ENCODE results near the gene THOC1.
A peak's percentile ranks its signal among the peaks of the same experiment; 100 is the strongest.

THOC1 gene

GRCh38 chr18:275486-275885 is 7.6 kb upstream of the THOC1 start:
- DNase-seq (ENCODE audit: low read depth), result no peak

- no peak for DNase-seq (ENCODE audit: low read depth)
These were observed 6.5 kb upstream of the THOC1 start for GRCh38 chr18:274313-274712.

- DNase-seq (ENCODE audit: low read depth), result no peak
These were observed 5.7 kb upstream of the THOC1 start for GRCh38 chr18:273525-273924.

- DNase-seq (ENCODE audit: low read depth), result no peak
These were observed 4.8 kb upstream of the THOC1 start for GRCh38 chr18:272650-273049.

GRCh38 chr18:269480-270095 is 1.7 kb upstream of the THOC1 start:
- no peak for DNase-seq (ENCODE audit: low read depth)

DNA sequence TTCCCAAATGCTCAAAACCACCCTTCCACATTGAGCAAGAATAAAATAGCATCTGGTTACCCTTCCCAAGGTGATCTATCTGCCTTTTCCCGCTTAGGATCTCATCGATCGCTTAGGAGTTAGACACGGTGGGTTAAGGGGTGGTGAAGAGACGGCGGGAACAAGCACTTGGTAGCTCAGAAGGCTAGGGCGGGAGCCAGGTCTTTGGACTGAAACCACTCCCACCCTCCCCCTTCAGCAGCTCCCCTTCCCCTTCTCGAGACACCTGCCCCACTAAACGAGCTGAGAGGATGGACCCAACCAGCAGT is 513 bp downstream of the THOC1 start:
- no peak for DNase-seq (ENCODE audit: low read depth)

DNA sequence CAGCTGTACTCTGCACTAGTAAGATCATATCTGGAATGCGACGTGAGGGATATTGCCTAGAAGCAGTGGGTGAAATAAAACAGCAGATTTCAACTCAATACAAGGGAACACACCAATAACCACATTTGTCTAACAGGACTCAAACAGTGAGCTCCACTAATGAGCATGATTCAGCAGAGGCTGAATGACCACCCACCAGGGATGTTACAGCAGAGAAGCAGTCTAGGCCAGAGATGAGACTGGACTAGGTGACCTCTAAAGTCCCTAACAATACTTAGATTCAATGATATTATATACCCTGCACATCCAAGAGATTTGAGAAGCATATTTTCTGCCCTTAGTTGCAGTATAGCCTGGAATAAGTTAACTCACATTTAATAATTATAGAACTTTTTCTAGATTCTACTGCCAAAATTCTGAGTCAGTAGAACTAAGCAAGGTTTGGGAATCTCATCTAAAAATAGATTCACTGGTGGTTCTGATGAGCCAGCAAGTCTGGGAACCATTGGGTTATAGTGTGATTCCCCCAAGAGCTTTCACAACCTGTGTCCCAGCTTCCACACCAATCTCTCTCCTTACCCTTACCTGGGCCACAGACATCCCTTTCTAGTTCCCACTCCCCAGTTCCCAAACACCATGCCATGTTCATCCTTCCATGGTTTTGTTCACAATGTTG is 6.3 kb downstream of the THOC1 start:
- DNase-seq (ENCODE audit: low read depth), result peak; percentile 21

GRCh38 chr18:260547-260946 is 7.3 kb downstream of the THOC1 start:
- DNase-seq (ENCODE audit: low read depth), result no peak

- no peak for DNase-seq (ENCODE audit: low read depth)
These were observed 12.7 kb downstream of the THOC1 start for GRCh38 chr18:255171-255570.

- DNase-seq (ENCODE audit: low read depth), result no peak
These were observed 14.7 kb downstream of the THOC1 start for GRCh38 chr18:253121-253520.

- no peak for DNase-seq (ENCODE audit: low read depth)
These were observed 16.3 kb downstream of the THOC1 start for GRCh38 chr18:251572-251971.

- no peak for DNase-seq (ENCODE audit: low read depth)
These were observed 17.2 kb downstream of the THOC1 start for GRCh38 chr18:250685-251084.

- no peak for DNase-seq (ENCODE audit: low read depth)
These were observed 19.8 kb downstream of the THOC1 start for GRCh38 chr18:248053-248452.

- DNase-seq (ENCODE audit: low read depth), result no peak
These were observed 22.5 kb downstream of the THOC1 start for GRCh38 chr18:245282-245847.

- no peak for DNase-seq (ENCODE audit: low read depth)
These were observed 27.7 kb downstream of the THOC1 start for GRCh38 chr18:240175-240574.

DNA sequence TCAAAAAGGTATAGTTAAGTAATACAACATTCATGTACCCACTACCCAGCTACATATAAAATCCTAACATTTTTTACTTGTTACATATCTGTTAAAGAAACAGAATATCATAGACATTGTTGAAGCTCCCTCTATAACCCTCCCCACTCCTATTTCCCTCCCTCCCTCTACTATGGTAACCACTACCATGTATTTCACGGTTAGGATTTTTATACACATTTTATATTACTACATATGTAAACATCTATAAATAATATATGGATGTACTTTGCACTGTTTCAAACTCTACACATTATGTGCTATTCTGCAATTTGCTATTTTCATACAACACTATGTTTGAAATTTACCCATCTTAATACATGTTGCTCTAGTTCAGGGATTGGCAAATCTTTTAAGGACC is 36.3 kb downstream of the THOC1 start:
- DNase-seq (ENCODE audit: low read depth), result no peak

GRCh38 chr18:228586-228985 is 39.3 kb downstream of the THOC1 start:
- no peak for DNase-seq (ENCODE audit: low read depth)

DNA sequence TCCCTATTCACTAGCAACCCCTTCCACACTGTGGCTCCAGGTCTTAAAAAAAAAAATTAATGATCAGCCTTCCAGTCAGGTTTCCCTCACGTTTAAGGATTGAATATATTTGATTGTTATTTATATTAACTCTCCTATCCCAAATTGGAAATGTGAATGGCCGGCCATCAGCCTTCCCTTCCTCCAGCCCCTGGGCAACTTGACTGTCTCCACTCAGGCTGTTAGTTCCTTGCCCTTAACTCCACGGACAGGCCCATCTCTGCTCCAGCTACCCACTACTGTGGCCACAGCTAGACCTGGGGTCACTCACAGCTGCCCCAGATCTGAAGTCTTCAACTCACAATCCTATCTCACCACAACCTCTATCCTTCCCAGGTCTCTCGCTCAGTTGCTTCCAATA is 39.9 kb downstream of the THOC1 start:
- no peak for DNase-seq (ENCODE audit: low read depth)

DNA sequence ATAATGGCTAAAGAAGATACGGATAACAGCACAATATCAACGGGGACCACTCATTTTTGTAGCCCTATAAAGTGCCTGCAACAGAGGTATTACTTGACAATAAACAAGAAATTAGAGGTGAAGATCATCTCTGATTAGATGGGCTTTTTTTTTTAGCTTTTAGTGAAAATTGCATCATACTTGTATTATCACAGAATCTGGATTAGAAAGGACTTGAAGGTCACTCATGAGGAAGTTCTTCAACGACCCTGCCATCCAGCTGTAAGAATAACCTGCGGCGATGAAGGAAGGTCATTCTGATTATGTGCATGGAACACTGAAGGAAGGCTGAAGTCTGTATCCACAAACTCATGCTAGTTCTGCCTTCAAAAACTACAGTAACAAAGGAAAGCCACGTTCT is 40.5 kb downstream of the THOC1 start:
- DNase-seq (ENCODE audit: low read depth), result no peak

- DNase-seq (ENCODE audit: low read depth), result no peak
These were observed 42.1 kb downstream of the THOC1 start for GRCh38 chr18:225745-226144.

GRCh38 chr18:220708-221107 is 47.1 kb downstream of the THOC1 start:
- DNase-seq (ENCODE audit: low read depth), result no peak

DNA sequence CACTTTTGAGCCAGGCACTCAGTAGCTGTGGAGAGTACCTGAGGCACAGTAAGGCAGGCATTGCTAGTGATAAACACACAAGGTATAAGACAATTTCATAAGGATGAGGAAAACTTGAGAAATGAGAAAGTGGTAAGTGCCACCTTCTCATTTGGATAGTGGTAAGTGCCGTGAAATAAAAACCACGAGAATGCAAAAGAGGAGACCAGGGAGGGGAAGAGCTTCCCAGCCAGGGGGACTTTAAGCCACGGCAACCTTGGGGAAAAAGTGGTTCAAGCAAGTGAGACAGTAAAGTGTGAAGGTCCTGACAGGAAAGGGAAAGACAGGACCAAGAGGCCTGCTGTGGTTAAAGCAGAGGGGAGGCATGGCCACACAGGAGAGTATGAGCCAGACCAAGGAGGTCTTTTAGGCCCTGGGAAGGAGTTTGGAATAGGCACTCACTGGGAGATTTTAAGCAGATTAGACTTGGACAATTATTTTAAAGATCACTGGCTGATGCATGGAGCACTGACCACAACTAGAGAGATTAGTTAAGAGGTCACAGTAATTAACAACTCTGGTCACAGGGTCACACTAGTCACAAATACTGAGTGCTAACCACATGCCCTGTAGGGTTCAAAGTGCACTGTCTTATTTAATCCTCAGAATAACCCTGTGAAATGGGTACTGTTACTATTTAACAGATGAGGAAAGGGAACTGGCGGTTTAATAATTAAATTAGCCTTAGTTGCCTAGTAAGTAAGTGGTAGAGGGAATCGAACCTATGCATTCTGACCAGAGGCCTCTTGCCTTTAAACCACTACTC is 50.1 kb downstream of the THOC1 start:
- DNase-seq (ENCODE audit: low read depth), result no peak

DNA sequence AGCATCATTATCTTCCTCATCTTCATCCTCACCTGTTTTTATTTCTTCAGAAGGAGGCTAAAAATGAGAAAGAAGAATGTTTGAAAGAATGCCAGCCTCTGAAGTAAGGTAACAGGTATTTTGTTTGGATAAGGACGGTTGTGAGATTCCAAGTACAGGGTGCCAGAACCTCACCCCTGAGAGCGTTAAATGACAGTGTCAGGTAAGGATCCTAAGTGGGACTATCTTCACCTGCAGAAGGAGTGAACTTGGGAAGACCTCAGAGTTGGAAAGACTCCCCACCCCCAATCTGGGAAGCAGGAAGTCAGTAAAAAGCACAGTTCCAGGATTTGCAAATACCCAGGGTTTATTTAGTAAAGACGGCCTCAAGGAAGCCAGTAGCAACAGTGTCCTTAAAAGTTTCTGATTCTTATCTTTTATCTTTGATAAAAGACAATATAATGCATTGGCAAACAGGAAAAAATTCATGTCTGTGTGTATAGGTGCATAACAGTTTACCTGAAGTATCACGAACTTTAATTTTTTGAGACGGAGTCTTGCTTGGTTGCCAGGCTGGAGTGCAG is 52.3 kb downstream of the THOC1 start:
- DNase-seq (ENCODE audit: low read depth), result no peak

All from fibroblast of gingiva (primary cell).